Ovary (tissue), 9 donors: ENCODE data around the gene LRRC36. TPM values are rescaled to one million over a fixed set of nuclear protein-coding genes. Genes with fewer than 3 reads are reported as not detected.

Experiments used
- DNase-seq, 5 donors: peaks; one replicate each; pipeline ENCODE4 v3.0.0-alpha.2; 2019 to 2020
- H3K27ac ChIP-seq, 2 donors: fragments of 200-600 bp; one replicate each; pipeline versions ENCODE4 v1.5.1 to v1.8.0; 2019 to 2022
- H3K27me3 ChIP-seq: fragments of 200-600 bp; one replicate; pipeline ENCODE4 v1.8.0; 2022
- H3K36me3 ChIP-seq: fragments of 200-600 bp; sonication (generic); one replicate; pipeline ENCODE4 v1.5.1; 2019
- H3K4me1 ChIP-seq: one replicate; pipeline ENCODE4 v1.8.1; 2013; ENCODE audit warnings: mild to moderate bottlenecking, moderate library complexity; ENCODE audit not compliant: insufficient read depth
- H3K4me3 ChIP-seq: fragments of 200-600 bp; sonication (generic); one replicate; pipeline ENCODE4 v1.5.1; 2017
- H3K9me3 ChIP-seq, 2 donors: fragments of 200-600 bp in 1 of 2; sonication (generic) in 1 of 2; one replicate each; pipeline versions ENCODE4 v1.5.1 to v1.8.1; 2013 to 2019; ENCODE audit warnings: mild to moderate bottlenecking in 1 of 2, moderate library complexity in 1 of 2
- EP300 ChIP-seq: sonication (generic); formaldehyde crosslinking; IDR thresholded peaks from one replicate; pipeline ENCODE4 v1.6.1; 2017; ENCODE audit warnings: antibody characterized with exemption
- POLR2A ChIP-seq: fragments of 450-650 bp; IDR thresholded peaks from one replicate; pipeline ENCODE4 v1.6.1; 2017; ENCODE audit warnings: antibody characterized with exemption, mild to moderate bottlenecking, moderate library complexity
- WGBS, 3 donors: extraction: QIAGEN DNeasy Blood & Tissue Kit in 1 of 3; methylation state at CpG; one replicate each; pipeline versions ENCODE4 v1.1.5 to v1.1.7; 2013 to 2017; 5-methylcytosine and 5-hydroxymethylcytosine counted together
- intact Hi-C, 4 donors: fragments of 100-400 bp; cut with DNase I; formaldehyde crosslinking; loops; one replicate each; pipeline versions ENCODE4 v1.11.0 to v1.15.1; 2022 to 2023
- polyA plus RNA-seq, 2 donors: library from polyadenylated mRNA; stranded (reverse); fragments of 200-250 nt in 1 of 2; fragments of 350-450 nt in 1 of 2; fragmentation: Illumina TruSeq in 1 of 2; extraction: RNeasy Lipid Tissue Mini Kit (QIAGEN cat#74804) in 1 of 2; gene quantifications; one replicate each; pipeline ENCODE4 v1.2.3, GENCODE V29; 2013 to 2014
- total RNA-seq, 7 donors: library from RNA; depleted of rRNA in 2 of 7; stranded (reverse); fragments of >200 nt in 2 of 7; fragmentation: NEBNext Ultra II Directional in 3 of 7; extraction: Animal tissue kit (Norgen Biotek cat#: 25700) in 3 of 7; gene quantifications; one replicate each; pipeline versions ENCODE4 v1.1.0 to v1.2.4, GENCODE V29; 2016 to 2023
- TF ChIP-seq, protein P1 (sequence below), 3 donors: fragments of 450-650 bp in 2 of 3; fragments of 200-600 bp in 1 of 3; IDR thresholded peaks; one replicate each; pipeline versions ENCODE4 v1.5.1 to v1.8.0; 2016 to 2022; ENCODE audit warnings: antibody characterized with exemption in 3 of 3, mild to moderate bottlenecking in 1 of 3
- donor health status: DM: no; HTN: no; CAD: no; lungs with moderate emphysema.
- donor health status: DM: no; HTN: no; CAD: no.
- donor health status: Bipolar disorder and iron deficiency.
- donor health status: DM: yes; HTN: yes; CAD: no.
- donor health status: DM: no; HTN: no; CAD: no.
- donor health status: DM: yes; HTN: yes; CAD: no.

The LRRC36 gene
- total and polyA plus RNA-seq, 9 donors = 0.58 to 2.6 (median 0.96) TPM; not detected in 1

- Histone ChIP-seq H3K9me3 (no peaks in the 10 kb centered on the region), H3K27me3 (no peaks in the 10 kb centered on the region), H3K36me3 (no peaks in the 10 kb centered on the region), H3K4me1 (peaks cover 4% of the 10 kb centered on the region), H3K4me3 (peak overlapping the region; percentile 47), H3K27ac (peak overlapping the region in 1 of 2 donors; percentile 32)
- peak in 2 of 5 donors; percentile 60 to 66 for DNase-seq
- intact Hi-C loops = no loop called here
- TF ChIP-seq, protein P1, sequence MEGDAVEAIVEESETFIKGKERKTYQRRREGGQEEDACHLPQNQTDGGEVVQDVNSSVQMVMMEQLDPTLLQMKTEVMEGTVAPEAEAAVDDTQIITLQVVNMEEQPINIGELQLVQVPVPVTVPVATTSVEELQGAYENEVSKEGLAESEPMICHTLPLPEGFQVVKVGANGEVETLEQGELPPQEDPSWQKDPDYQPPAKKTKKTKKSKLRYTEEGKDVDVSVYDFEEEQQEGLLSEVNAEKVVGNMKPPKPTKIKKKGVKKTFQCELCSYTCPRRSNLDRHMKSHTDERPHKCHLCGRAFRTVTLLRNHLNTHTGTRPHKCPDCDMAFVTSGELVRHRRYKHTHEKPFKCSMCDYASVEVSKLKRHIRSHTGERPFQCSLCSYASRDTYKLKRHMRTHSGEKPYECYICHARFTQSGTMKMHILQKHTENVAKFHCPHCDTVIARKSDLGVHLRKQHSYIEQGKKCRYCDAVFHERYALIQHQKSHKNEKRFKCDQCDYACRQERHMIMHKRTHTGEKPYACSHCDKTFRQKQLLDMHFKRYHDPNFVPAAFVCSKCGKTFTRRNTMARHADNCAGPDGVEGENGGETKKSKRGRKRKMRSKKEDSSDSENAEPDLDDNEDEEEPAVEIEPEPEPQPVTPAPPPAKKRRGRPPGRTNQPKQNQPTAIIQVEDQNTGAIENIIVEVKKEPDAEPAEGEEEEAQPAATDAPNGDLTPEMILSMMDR (IDR thresholded peaks at IDR 0.05) = no peak
- TF ChIP-seq POLR2A = no peak
- TF ChIP-seq EP300 = no peak
- WGBS, 3 donors = 0 to 1% (median 1%) methylated on average over 40 to 53 of the region's 53 CpGs
Measured at GRCh38 chr16:67430504-67430976, 103.9 kb downstream of the LRRC36 start.

DNA sequence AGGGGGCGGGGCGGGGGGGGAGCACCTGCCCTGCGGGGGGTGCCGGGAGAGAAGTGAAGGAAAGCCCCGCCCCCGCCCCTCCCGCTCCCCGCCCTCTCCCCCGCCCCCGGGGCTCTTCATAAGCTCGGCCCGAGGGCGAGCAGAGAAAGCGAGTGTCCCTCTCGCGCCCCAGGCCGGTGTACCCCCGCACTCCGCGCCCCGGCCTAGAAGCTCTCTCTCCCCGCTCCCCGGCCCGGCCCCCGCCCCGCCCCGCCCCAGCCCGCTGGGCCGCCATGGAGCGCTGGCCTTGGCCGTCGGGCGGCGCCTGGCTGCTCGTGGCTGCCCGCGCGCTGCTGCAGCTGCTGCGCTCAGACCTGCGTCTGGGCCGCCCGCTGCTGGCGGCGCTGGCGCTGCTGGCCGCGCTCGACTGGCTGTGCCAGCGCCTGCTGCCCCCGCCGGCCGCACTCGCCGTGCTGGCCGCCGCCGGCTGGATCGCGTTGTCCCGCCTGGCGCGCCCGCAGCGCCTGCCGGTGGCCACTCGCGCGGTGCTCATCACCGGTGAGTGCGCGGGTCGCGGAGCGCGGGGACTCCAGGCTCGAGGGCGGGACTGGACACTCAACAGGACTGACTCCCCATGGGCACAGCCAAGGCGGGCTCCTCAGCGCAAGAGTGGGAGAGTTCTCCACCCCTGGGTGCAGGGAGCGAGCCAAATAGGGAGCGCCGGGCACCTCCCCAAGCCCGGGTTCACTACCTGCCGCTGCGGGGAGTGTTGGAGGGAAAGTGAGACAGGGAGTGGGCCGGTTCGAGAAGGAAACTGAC is 104.6 kb downstream of the LRRC36 start, which contains the start of gene HSD11B2:
Gene HSD11B2, plus strand, starts transcription at position 145 of the 798 bp plus-strand sequence. Its CDS starts 128 bp downstream, at position 273.
- peak; percentile 58 to 77 (median 63) for DNase-seq
- intact Hi-C loops = no loop called here
- Histone ChIP-seq H3K36me3 (no peaks in the 10 kb centered on the region), H3K27me3 (no peaks in the 10 kb centered on the region), H3K9me3 (no peaks in the 10 kb centered on the region), H3K4me3 (peak within 1 kb of the TSS; percentile 47), H3K4me1 (peaks cover 4% of the 10 kb centered on the region), H3K27ac (peak within 1 kb of the TSS; percentile 32 to 57)
- TF ChIP-seq POLR2A (no peak), EP300 (no peak)
- TF ChIP-seq, protein P1 (IDR thresholded peaks at IDR 0.05) = peak in 1 of 3 donors; percentile 25
- WGBS, 3 donors = 1 to 3% (median 2%) methylated on average over 50 to 87 of the region's 87 CpGs

DNA sequence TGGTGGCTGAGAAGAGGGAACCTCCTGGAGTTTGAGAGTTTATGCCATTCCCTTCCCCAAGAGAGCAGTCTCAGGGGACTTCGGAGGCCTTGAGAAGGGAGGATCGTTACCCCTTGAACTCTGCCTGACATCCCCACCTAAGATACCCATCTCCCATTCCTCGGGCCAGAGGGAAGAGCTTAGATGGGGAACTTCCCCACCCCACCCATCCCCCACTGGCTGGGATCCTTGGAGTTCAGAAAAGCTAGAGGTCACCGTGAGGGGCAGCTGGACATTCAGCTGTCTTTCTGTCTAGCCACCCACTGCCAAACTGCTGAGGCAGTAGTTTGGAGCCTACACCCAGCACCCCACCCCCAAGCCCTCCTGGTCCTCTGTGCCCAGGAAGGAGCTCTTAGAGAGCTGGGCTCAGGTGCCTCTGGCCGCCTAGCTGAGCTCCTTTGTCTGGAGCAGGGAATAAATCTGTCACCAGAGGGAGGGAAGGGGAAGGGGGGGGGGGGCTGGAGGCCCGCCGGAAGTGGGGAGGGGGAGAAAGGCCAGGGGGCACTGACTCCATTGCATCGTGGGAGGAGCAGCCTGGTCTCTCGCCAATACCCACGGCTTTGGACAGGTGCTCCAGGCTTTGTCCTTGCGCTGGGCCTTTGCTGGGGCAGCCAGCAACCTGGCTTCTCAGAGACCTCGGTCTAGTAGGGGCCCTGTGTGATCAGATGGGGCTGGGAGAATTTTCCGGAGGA is 105.3 kb downstream of the LRRC36 start:
- H3K4me1 ChIP-seq = peaks cover 4% of the 10 kb centered on the region
- intact Hi-C loops = no loop called here
- no peaks in the 10 kb centered on the region for H3K36me3 ChIP-seq
- no peaks in the 10 kb centered on the region for H3K9me3 ChIP-seq
- H3K27me3 ChIP-seq = no peaks in the 10 kb centered on the region
- H3K4me3 ChIP-seq = peak overlapping the region; percentile 47
- H3K27ac ChIP-seq = peak overlapping the region in 1 of 2 donors; percentile 57
- TF ChIP-seq, protein P1 (IDR thresholded peaks at IDR 0.05) = no peak
- TF ChIP-seq EP300 (no peak), POLR2A (no peak)
- DNase-seq = peak in 1 of 5 donors; percentile 42
- 26 to 38% (median 29%) methylated on average over 11 to 13 of the region's 13 CpGs for WGBS, 3 donors

- DNase-seq = peak in 1 of 5 donors; percentile 20
- TF ChIP-seq EP300 = no peak
- no peak for TF ChIP-seq POLR2A
- TF ChIP-seq, protein P1 (IDR thresholded peaks at IDR 0.05) = no peak
- Histone ChIP-seq H3K9me3 (no peaks in the 10 kb centered on the region), H3K27ac (no peak overlapping the region), H3K36me3 (no peaks in the 10 kb centered on the region), H3K4me1 (peaks cover 4% of the 10 kb centered on the region), H3K4me3 (no peak overlapping the region), H3K27me3 (no peaks in the 10 kb centered on the region)
- WGBS, 3 donors = 55 to 64% (median 64%) methylated on average over 5 of the region's 5 CpGs
- intact Hi-C loops = no loop called here
Measured at GRCh38 chr16:67432506-67432890, 105.9 kb downstream of the LRRC36 start.
